NB4 (cell line): ENCODE results near the gene MSL1.

Experiments
- POLR2A ChIP-seq: IDR thresholded peaks from 2 replicates; pipeline ENCODE4 v1.6.1; 2011; ENCODE audit warnings: mild to moderate bottlenecking; ENCODE audit not compliant: insufficient read length; ENCODE audit errors: extremely low read depth
- TF ChIP-seq, protein P1 (sequence below): IDR thresholded peaks from one replicate; pipeline ENCODE4 v1.5.1; 2012; ENCODE audit warnings: low read depth, low read length

DNA sequence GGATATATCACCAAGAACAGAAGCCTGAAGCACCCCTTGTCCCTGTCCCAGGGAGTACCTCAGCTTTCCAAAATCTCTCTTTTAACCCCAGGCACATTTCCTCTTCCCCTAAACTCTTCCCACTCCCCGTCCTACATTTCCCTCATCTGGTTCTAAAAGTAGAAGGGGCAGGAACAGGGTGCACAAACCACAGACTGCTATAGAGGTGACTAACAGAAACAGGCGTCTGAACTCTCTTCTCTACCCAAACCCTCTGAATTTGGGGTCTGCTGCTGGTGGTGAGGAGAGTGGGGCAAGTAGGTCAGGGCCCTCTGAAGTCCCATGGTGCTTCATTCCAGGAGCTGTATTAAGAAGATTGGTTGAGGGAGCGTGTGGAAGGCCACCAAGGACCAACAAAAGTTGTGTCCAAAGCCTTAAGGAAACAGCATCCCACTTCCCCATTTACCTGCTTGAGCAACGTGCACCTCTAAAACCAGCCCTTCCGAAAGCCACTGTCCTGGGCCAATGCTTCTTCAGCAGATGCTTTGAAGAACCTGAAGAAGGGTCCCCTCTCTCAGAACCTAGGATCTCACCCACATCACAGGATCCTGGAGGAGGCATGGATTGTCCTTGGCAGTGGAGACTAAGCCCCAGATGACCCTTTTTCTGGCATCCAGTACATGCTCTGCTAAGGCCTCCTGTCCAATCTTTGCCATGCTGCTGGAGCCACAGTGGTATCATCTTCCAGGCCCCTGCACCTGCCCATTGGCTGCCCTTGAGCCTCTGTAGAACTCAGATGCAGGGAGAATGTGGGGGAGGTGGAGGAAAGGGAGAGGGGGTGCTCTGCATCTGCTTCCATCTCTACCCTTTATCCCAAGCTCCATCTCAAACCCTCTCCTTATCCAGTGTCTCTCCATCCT lies 15.7 kb upstream of the MSL1 start:
- TF ChIP-seq, protein P1, sequence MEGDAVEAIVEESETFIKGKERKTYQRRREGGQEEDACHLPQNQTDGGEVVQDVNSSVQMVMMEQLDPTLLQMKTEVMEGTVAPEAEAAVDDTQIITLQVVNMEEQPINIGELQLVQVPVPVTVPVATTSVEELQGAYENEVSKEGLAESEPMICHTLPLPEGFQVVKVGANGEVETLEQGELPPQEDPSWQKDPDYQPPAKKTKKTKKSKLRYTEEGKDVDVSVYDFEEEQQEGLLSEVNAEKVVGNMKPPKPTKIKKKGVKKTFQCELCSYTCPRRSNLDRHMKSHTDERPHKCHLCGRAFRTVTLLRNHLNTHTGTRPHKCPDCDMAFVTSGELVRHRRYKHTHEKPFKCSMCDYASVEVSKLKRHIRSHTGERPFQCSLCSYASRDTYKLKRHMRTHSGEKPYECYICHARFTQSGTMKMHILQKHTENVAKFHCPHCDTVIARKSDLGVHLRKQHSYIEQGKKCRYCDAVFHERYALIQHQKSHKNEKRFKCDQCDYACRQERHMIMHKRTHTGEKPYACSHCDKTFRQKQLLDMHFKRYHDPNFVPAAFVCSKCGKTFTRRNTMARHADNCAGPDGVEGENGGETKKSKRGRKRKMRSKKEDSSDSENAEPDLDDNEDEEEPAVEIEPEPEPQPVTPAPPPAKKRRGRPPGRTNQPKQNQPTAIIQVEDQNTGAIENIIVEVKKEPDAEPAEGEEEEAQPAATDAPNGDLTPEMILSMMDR: no peak
- no peak for TF ChIP-seq POLR2A
